Measurements from ENCODE around the gene TGFB1. TPM values are rescaled to one million over a fixed set of nuclear protein-coding genes. Genes with fewer than 3 reads are reported as not detected.
"Not testable (repeated sequence)": the region's sequence is repeated elsewhere in the genome, so short reads cannot be mapped to it uniquely, and the experiment has no call there.

The TGFB1 gene
- total RNA-seq, 1 donor from 2014 or later: 125 TPM

GRCh38 chr19:41384351-41384750 is 30.6 kb upstream of the TGFB1 start:
- no peak overlapping the region for H3K4me3 Mint-ChIP-seq (ENCODE audit: low read depth)
- H3K4me1 Mint-ChIP-seq (ENCODE audit: low read depth): no peaks in the 10 kb centered on the region
- peaks cover 21% of the 10 kb centered on the region for H3K36me3 Mint-ChIP-seq (ENCODE audit: low read depth)
- H3K27ac Mint-ChIP-seq: no peak overlapping the region
- intact Hi-C loops (cut with micrococcal nuclease): no loop called here
- DNase-seq (ENCODE audit: low spot score): no peak
- H3K9me3 Mint-ChIP-seq: no peaks in the 10 kb centered on the region
- H3K27me3 Mint-ChIP-seq (ENCODE audit: low read depth): no peaks in the 10 kb centered on the region

GRCh38 chr19:41381536-41381935 is 27.8 kb upstream of the TGFB1 start:
- DNase-seq (ENCODE audit: low spot score); H3K9me3 Mint-ChIP-seq; H3K27ac Mint-ChIP-seq; H3K4me1 Mint-ChIP-seq (ENCODE audit: low read depth); intact Hi-C loops (cut with micrococcal nuclease); H3K27me3 Mint-ChIP-seq (ENCODE audit: low read depth); H3K4me3 Mint-ChIP-seq (ENCODE audit: low read depth): not testable (repeated sequence)
- peaks cover 15% of the 10 kb centered on the region for H3K36me3 Mint-ChIP-seq (ENCODE audit: low read depth)

DNA sequence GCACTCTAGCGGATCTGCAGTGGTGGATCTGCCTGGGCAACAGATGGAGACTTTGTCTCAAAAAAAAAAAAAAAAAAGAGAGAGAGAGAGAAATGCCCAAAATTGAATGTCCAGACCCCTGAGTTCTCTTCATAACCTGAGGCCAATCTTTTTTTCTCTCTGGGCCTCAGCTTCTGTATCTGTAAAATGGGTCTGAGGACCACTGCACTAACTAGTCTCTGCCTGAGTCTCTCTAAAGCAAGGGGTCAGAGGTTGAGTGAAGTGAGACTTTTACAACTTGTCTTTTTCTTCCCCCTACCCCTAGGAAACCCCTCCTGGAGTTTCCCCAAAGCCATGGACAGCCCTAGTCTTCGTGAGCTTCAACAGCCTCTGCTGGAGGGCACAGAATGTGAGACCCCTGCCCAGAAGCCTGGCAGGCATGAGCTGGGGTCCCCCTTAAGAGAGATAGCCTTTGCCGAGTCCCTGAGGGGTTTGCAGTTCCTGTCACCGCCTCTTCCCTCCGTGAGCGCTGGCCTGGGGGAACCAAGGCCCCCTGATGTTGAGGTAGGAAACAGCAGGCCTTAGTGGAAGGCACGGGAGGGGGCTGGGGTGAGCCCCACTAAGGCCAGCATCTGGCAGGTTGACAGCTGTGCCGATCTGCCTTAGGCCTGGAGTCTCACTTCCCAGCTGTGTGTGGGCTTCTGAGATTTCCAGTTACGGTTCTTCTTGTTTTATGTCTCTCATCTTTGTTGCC is 24.4 kb upstream of the TGFB1 start:
- Mint-ChIP-seq H3K36me3 (ENCODE audit: low read depth) (peaks cover 8% of the 10 kb centered on the region), H3K27ac (no peak overlapping the region)
- intact Hi-C loops (cut with micrococcal nuclease): no loop called here

GRCh38 chr19:41376998-41377365 is 23.3 kb upstream of the TGFB1 start:
- intact Hi-C loops (cut with micrococcal nuclease): no loop called here
- Mint-ChIP-seq H3K36me3 (ENCODE audit: low read depth) (peaks cover 5% of the 10 kb centered on the region), H3K4me1 (ENCODE audit: low read depth) (peaks cover 13% of the 10 kb centered on the region), H3K4me3 (ENCODE audit: low read depth) (peak overlapping the region; percentile 77), H3K27ac (peak overlapping the region; percentile 52), H3K9me3 (no peaks in the 10 kb centered on the region), H3K27me3 (ENCODE audit: low read depth) (no peaks in the 10 kb centered on the region)
- DNase-seq (ENCODE audit: low spot score): no peak

More for the DNA sequence above, 24.4 kb upstream of the TGFB1 start:
- H3K4me3 Mint-ChIP-seq (ENCODE audit: low read depth): no peak overlapping the region
- no peak for DNase-seq (ENCODE audit: low spot score)
- H3K9me3 Mint-ChIP-seq: no peaks in the 10 kb centered on the region
- no peaks in the 10 kb centered on the region for H3K27me3 Mint-ChIP-seq (ENCODE audit: low read depth)
- H3K4me1 Mint-ChIP-seq (ENCODE audit: low read depth): peaks cover 13% of the 10 kb centered on the region

- Mint-ChIP-seq H3K27ac (peak within 1 kb of the TSS; percentile 52), H3K27me3 (ENCODE audit: low read depth) (no peaks in the 10 kb centered on the region)
- intact Hi-C loops (cut with micrococcal nuclease): no loop called here
These were observed 22.7 kb upstream of the TGFB1 start, which contains the start of gene TMEM91 for GRCh38 chr19:41376241-41376997. Gene TMEM91 (plus strand): TSS chr19:41376533. CDS start chr19:41378310, 1,777 bp downstream.

GRCh38 chr19:41373993-41374392 is 20.3 kb upstream of the TGFB1 start:
- intact Hi-C loops (cut with micrococcal nuclease): no loop called here
- Mint-ChIP-seq H3K27ac (no peak overlapping the region), H3K36me3 (ENCODE audit: low read depth) (peaks cover 5% of the 10 kb centered on the region), H3K27me3 (ENCODE audit: low read depth) (no peaks in the 10 kb centered on the region), H3K9me3 (no peaks in the 10 kb centered on the region), H3K4me1 (ENCODE audit: low read depth) (peaks cover 13% of the 10 kb centered on the region), H3K4me3 (ENCODE audit: low read depth) (no peak overlapping the region)
- no peak for DNase-seq (ENCODE audit: low spot score)

More at GRCh38 chr19:41376241-41376997, 22.7 kb upstream of the TGFB1 start, which contains the start of gene TMEM91:
- no peak for DNase-seq (ENCODE audit: low spot score)
- Mint-ChIP-seq H3K36me3 (ENCODE audit: low read depth) (peaks cover 5% of the 10 kb centered on the region), H3K4me3 (ENCODE audit: low read depth) (peak within 1 kb of the TSS; percentile 77), H3K9me3 (no peaks in the 10 kb centered on the region), H3K4me1 (ENCODE audit: low read depth) (peaks cover 13% of the 10 kb centered on the region)

DNA sequence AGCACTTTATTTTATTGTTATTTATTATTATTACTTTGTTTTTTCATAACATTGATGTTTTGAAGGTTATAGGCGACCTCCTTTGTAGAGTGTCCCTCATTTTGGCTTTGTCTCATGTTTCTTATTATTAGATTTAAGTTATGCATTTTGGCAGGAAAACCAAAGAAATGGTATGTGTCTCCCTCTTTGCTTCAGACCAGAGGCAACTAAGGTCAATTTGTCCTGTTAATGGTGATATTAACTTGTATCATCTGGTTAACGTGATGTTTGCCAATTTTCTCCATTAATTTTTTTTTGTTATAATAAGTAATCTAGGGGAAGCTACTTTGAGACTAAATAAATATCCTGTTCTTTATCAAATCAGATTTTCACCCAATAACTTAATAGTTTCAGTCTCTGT is 18.8 kb upstream of the TGFB1 start:
- H3K4me3 Mint-ChIP-seq (ENCODE audit: low read depth): no peak overlapping the region
- no peak for DNase-seq (ENCODE audit: low spot score)
- H3K4me1 Mint-ChIP-seq (ENCODE audit: low read depth): peaks cover 17% of the 10 kb centered on the region
- no peaks in the 10 kb centered on the region for H3K9me3 Mint-ChIP-seq
- intact Hi-C loops (cut with micrococcal nuclease): no loop called here
- peaks cover 5% of the 10 kb centered on the region for H3K36me3 Mint-ChIP-seq (ENCODE audit: low read depth)
- no peak overlapping the region for H3K27ac Mint-ChIP-seq
- no peaks in the 10 kb centered on the region for H3K27me3 Mint-ChIP-seq (ENCODE audit: low read depth)

GRCh38 chr19:41371541-41371940 is 17.8 kb upstream of the TGFB1 start:
- Mint-ChIP-seq H3K27ac (no peak overlapping the region), H3K9me3 (no peaks in the 10 kb centered on the region), H3K27me3 (ENCODE audit: low read depth) (no peaks in the 10 kb centered on the region), H3K4me1 (ENCODE audit: low read depth) (peaks cover 13% of the 10 kb centered on the region), H3K36me3 (ENCODE audit: low read depth) (no peaks in the 10 kb centered on the region), H3K4me3 (ENCODE audit: low read depth) (no peak overlapping the region)
- no peak for DNase-seq (ENCODE audit: low spot score)
- intact Hi-C loops (cut with micrococcal nuclease): no loop called here

DNA sequence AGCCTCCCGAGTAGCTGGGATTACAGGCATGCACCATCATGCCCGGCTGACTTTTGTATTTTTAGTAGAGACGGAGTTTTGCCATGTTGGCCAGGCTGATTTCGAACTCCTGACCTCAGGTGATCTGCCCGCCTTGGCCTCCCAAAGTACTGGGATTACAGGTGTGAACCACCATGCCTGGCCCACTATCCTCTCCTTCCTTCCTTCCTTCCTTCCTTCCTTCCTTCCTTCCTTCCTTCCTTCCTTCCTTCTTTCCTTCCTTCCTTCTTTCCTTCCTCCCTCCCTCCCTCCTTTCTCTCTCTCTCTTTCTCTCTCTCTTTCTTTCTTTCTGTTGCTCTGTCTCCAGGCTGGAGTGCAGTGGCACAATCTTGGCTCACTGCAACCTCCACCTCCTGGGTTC is 17.4 kb upstream of the TGFB1 start:
- H3K4me1 Mint-ChIP-seq (ENCODE audit: low read depth): peaks cover 16% of the 10 kb centered on the region
- H3K9me3 Mint-ChIP-seq; intact Hi-C loops (cut with micrococcal nuclease); H3K27me3 Mint-ChIP-seq (ENCODE audit: low read depth); DNase-seq (ENCODE audit: low spot score); H3K4me3 Mint-ChIP-seq (ENCODE audit: low read depth); H3K36me3 Mint-ChIP-seq (ENCODE audit: low read depth); H3K27ac Mint-ChIP-seq: not testable (repeated sequence)

DNA sequence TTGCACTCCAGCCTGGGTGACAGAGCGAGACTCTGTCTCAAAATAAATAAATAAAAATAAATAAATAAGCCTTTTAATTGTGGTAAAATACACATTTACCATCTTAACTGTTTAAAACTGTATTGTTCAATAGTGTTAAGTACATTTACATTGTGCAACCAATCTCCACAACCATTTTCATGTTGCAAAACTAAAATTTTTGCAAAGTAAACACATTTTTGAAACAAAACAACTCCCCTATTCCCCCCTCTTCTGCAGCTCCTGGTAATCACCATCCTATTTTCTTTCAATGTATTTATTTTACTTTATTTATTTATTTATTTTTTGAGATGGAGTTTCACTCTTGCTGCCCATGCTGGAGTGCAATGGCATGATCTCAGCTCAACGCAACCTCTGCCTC is 16.0 kb upstream of the TGFB1 start:
- intact Hi-C loops (cut with micrococcal nuclease): no loop called here
- H3K4me3 Mint-ChIP-seq (ENCODE audit: low read depth): no peak overlapping the region
- peaks cover 13% of the 10 kb centered on the region for H3K4me1 Mint-ChIP-seq (ENCODE audit: low read depth)
- no peak overlapping the region for H3K27ac Mint-ChIP-seq
- H3K27me3 Mint-ChIP-seq (ENCODE audit: low read depth): no peaks in the 10 kb centered on the region
- H3K36me3 Mint-ChIP-seq (ENCODE audit: low read depth): no peaks in the 10 kb centered on the region
- no peak for DNase-seq (ENCODE audit: low spot score)
- H3K9me3 Mint-ChIP-seq: no peaks in the 10 kb centered on the region

DNA sequence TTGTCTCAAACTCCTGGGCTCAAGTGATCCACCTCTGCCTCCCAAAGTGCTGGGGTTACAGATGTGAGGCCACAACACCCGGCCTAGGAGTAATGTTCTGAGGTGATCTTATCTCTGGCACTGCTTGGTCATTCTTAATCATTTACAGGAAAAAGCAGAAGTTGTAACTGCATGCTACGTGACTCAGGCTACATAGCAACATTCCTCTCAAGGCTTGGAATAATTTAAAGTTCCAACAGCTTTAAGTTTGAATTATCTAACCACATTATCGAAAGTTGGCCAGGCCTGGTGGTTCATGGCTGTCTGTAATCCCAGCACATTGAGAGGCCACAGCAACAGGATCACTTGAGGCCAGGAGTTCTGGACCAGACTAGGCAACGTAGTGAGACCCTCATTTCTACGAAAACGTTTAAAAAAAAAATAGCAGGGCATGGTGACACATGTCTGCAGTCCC is 14.2 kb upstream of the TGFB1 start:
- Mint-ChIP-seq H3K4me3 (ENCODE audit: low read depth) (no peak overlapping the region), H3K27ac (peak overlapping the region; percentile 62), H3K27me3 (ENCODE audit: low read depth) (no peaks in the 10 kb centered on the region), H3K9me3 (no peaks in the 10 kb centered on the region), H3K36me3 (ENCODE audit: low read depth) (no peaks in the 10 kb centered on the region), H3K4me1 (ENCODE audit: low read depth) (peaks cover 23% of the 10 kb centered on the region)
- intact Hi-C loops (cut with micrococcal nuclease): no loop called here
- no peak for DNase-seq (ENCODE audit: low spot score)

GRCh38 chr19:41366089-41366488 is 12.4 kb upstream of the TGFB1 start:
- intact Hi-C loops (cut with micrococcal nuclease): no loop called here
- H3K27me3 Mint-ChIP-seq (ENCODE audit: low read depth): no peaks in the 10 kb centered on the region
- peak overlapping the region; percentile 11 for H3K4me3 Mint-ChIP-seq (ENCODE audit: low read depth)
- peak overlapping the region; percentile 46 for H3K27ac Mint-ChIP-seq
- no peaks in the 10 kb centered on the region for H3K36me3 Mint-ChIP-seq (ENCODE audit: low read depth)
- DNase-seq (ENCODE audit: low spot score): no peak
- no peaks in the 10 kb centered on the region for H3K9me3 Mint-ChIP-seq
- peaks cover 28% of the 10 kb centered on the region for H3K4me1 Mint-ChIP-seq (ENCODE audit: low read depth)

All from activated T-helper 2 cell treated with anti-CD3 and anti-CD28 coated beads, Interferon-gamma antibody, Interleukin-2, Interleukin-4, amounts not matched to agents 10 μg/mL and 5 μg/mL and 100 μg/mL, durations not matched to agents 14 hours and 24 hours and 36 hours (primary cell).